ENCODE results near the gene NRXN3. TPM values are rescaled to one million over a fixed set of nuclear protein-coding genes. Genes with fewer than 3 reads are reported as not detected.

NRXN3 gene
- total RNA-seq, 2 experiments from 2014 or later, result not detected

GRCh38 chr14:78329371-78329770 is 159.2 kb downstream of the NRXN3 start:
- DNase-seq, result no peak
- H3K9me3 Mint-ChIP-seq (ENCODE audit: low read depth), result peaks cover 2% of the 10 kb centered on the region
- no peaks in the 10 kb centered on the region for H3K4me1 Mint-ChIP-seq
- no peak for ATAC-seq
- H3K27ac Mint-ChIP-seq, result no peak overlapping the region
- no peaks in the 10 kb centered on the region for H3K36me3 Mint-ChIP-seq
- H3K4me3 Mint-ChIP-seq, result no peak overlapping the region
- CTCF ChIA-PET, result no interaction called here
- no peaks in the 10 kb centered on the region for H3K27me3 Mint-ChIP-seq

GRCh38 chr14:78335531-78335930 is 165.4 kb downstream of the NRXN3 start:
- DNase-seq (no peak), ATAC-seq (no peak)
- H3K36me3 Mint-ChIP-seq, result no peaks in the 10 kb centered on the region
- H3K9me3 Mint-ChIP-seq (ENCODE audit: low read depth), result peaks cover 2% of the 10 kb centered on the region
- H3K27ac Mint-ChIP-seq, result no peak overlapping the region
- no peak overlapping the region for H3K4me3 Mint-ChIP-seq
- no peaks in the 10 kb centered on the region for H3K4me1 Mint-ChIP-seq
- H3K27me3 Mint-ChIP-seq, result no peaks in the 10 kb centered on the region
- CTCF ChIA-PET, result no interaction called here

GRCh38 chr14:78340250-78340649 is 170.1 kb downstream of the NRXN3 start:
- Mint-ChIP-seq H3K4me1 (no peaks in the 10 kb centered on the region), H3K27ac (no peak overlapping the region), H3K4me3 (no peak overlapping the region), H3K36me3 (no peaks in the 10 kb centered on the region), H3K27me3 (no peaks in the 10 kb centered on the region), H3K9me3 (ENCODE audit: low read depth) (no peaks in the 10 kb centered on the region)
- ATAC-seq (no peak), DNase-seq (no peak)
- CTCF ChIA-PET, result no interaction called here

- Mint-ChIP-seq H3K27ac (no peak overlapping the region), H3K4me3 (no peak overlapping the region), H3K4me1 (no peaks in the 10 kb centered on the region), H3K9me3 (ENCODE audit: low read depth) (no peaks in the 10 kb centered on the region), H3K36me3 (no peaks in the 10 kb centered on the region), H3K27me3 (no peaks in the 10 kb centered on the region)
- CTCF ChIA-PET, result no interaction called here
- DNase-seq (no peak), ATAC-seq (no peak)
Measured at GRCh38 chr14:78341827-78342389, 171.7 kb downstream of the NRXN3 start.

- DNase-seq (no peak), ATAC-seq (no peak)
- CTCF ChIA-PET, result no interaction called here
- Mint-ChIP-seq H3K4me3 (no peak overlapping the region), H3K4me1 (no peaks in the 10 kb centered on the region), H3K36me3 (no peaks in the 10 kb centered on the region), H3K27me3 (no peaks in the 10 kb centered on the region), H3K27ac (no peak overlapping the region), H3K9me3 (ENCODE audit: low read depth) (no peaks in the 10 kb centered on the region)
Measured at GRCh38 chr14:78342879-78343278, 172.7 kb downstream of the NRXN3 start.

GRCh38 chr14:78344290-78344689 is 174.1 kb downstream of the NRXN3 start:
- CTCF ChIA-PET, result no interaction called here
- H3K36me3 Mint-ChIP-seq, result no peaks in the 10 kb centered on the region
- no peaks in the 10 kb centered on the region for H3K4me1 Mint-ChIP-seq
- H3K9me3 Mint-ChIP-seq (ENCODE audit: low read depth), result no peaks in the 10 kb centered on the region
- no peaks in the 10 kb centered on the region for H3K27me3 Mint-ChIP-seq
- H3K4me3 Mint-ChIP-seq, result no peak overlapping the region
- DNase-seq (no peak), ATAC-seq (no peak)
- H3K27ac Mint-ChIP-seq, result no peak overlapping the region

GRCh38 chr14:78345131-78345744 is 175.1 kb downstream of the NRXN3 start:
- DNase-seq (no peak), ATAC-seq (no peak)
- Mint-ChIP-seq H3K4me3 (no peak overlapping the region), H3K27me3 (no peaks in the 10 kb centered on the region), H3K4me1 (no peaks in the 10 kb centered on the region), H3K27ac (no peak overlapping the region), H3K9me3 (ENCODE audit: low read depth) (no peaks in the 10 kb centered on the region), H3K36me3 (no peaks in the 10 kb centered on the region)
- CTCF ChIA-PET, result no interaction called here

- H3K27me3 Mint-ChIP-seq, result no peaks in the 10 kb centered on the region
- ATAC-seq, result no peak
- CTCF ChIA-PET, result no interaction called here
Measured at GRCh38 chr14:78346747-78347146, 176.6 kb downstream of the NRXN3 start.

GRCh38 chr14:78355109-78355508 is 184.9 kb downstream of the NRXN3 start:
- CTCF ChIA-PET, result no interaction called here

More at GRCh38 chr14:78346747-78347146, 176.6 kb downstream of the NRXN3 start:
- DNase-seq, result no peak
- Mint-ChIP-seq H3K4me3 (no peak overlapping the region), H3K36me3 (no peaks in the 10 kb centered on the region), H3K9me3 (ENCODE audit: low read depth) (no peaks in the 10 kb centered on the region), H3K27ac (no peak overlapping the region), H3K4me1 (no peaks in the 10 kb centered on the region)

GRCh38 chr14:78356391-78356790 is 186.2 kb downstream of the NRXN3 start:
- Mint-ChIP-seq H3K4me3 (no peak overlapping the region), H3K27ac (no peak overlapping the region), H3K36me3 (no peaks in the 10 kb centered on the region), H3K27me3 (no peaks in the 10 kb centered on the region), H3K9me3 (ENCODE audit: low read depth) (peaks cover 2% of the 10 kb centered on the region), H3K4me1 (no peaks in the 10 kb centered on the region)
- CTCF ChIA-PET, result no interaction called here
- no peak for ATAC-seq
- no peak for DNase-seq

More at GRCh38 chr14:78355109-78355508, 184.9 kb downstream of the NRXN3 start:
- H3K4me3 Mint-ChIP-seq, result no peak overlapping the region
- no peaks in the 10 kb centered on the region for H3K36me3 Mint-ChIP-seq
- peaks cover 2% of the 10 kb centered on the region for H3K9me3 Mint-ChIP-seq (ENCODE audit: low read depth)
- no peak overlapping the region for H3K27ac Mint-ChIP-seq
- H3K4me1 Mint-ChIP-seq, result no peaks in the 10 kb centered on the region
- ATAC-seq (no peak), DNase-seq (no peak)
- H3K27me3 Mint-ChIP-seq, result no peaks in the 10 kb centered on the region

- no peaks in the 10 kb centered on the region for H3K27me3 Mint-ChIP-seq
- H3K36me3 Mint-ChIP-seq, result no peaks in the 10 kb centered on the region
- H3K27ac Mint-ChIP-seq, result no peak overlapping the region
- ATAC-seq (no peak), DNase-seq (no peak)
- no peaks in the 10 kb centered on the region for H3K4me1 Mint-ChIP-seq
- H3K9me3 Mint-ChIP-seq (ENCODE audit: low read depth), result peaks cover 2% of the 10 kb centered on the region
- H3K4me3 Mint-ChIP-seq, result no peak overlapping the region
- CTCF ChIA-PET, result no interaction called here
Measured at GRCh38 chr14:78358591-78358990, 188.4 kb downstream of the NRXN3 start.

- Mint-ChIP-seq H3K9me3 (ENCODE audit: low read depth) (peaks cover 2% of the 10 kb centered on the region), H3K36me3 (no peaks in the 10 kb centered on the region), H3K27ac (no peak overlapping the region), H3K4me1 (no peaks in the 10 kb centered on the region), H3K27me3 (no peaks in the 10 kb centered on the region), H3K4me3 (no peak overlapping the region)
- CTCF ChIA-PET, result no interaction called here
- DNase-seq, result no peak
- no peak for ATAC-seq
Measured at GRCh38 chr14:78359581-78359980, 189.4 kb downstream of the NRXN3 start.

- DNase-seq (no peak), ATAC-seq (no peak)
- H3K27me3 Mint-ChIP-seq, result no peaks in the 10 kb centered on the region
- H3K4me3 Mint-ChIP-seq, result no peak overlapping the region
- no peak overlapping the region for H3K27ac Mint-ChIP-seq
- H3K36me3 Mint-ChIP-seq, result no peaks in the 10 kb centered on the region
- CTCF ChIA-PET, result no interaction called here
- H3K4me1 Mint-ChIP-seq, result no peaks in the 10 kb centered on the region
- no peaks in the 10 kb centered on the region for H3K9me3 Mint-ChIP-seq (ENCODE audit: low read depth)
Measured at GRCh38 chr14:78363008-78363407, 192.8 kb downstream of the NRXN3 start.

GRCh38 chr14:78367355-78367754 is 197.2 kb downstream of the NRXN3 start:
- no peaks in the 10 kb centered on the region for H3K4me1 Mint-ChIP-seq
- no peak overlapping the region for H3K27ac Mint-ChIP-seq
- DNase-seq (no peak), ATAC-seq (no peak)
- H3K4me3 Mint-ChIP-seq, result no peak overlapping the region
- CTCF ChIA-PET, result no interaction called here
- no peaks in the 10 kb centered on the region for H3K27me3 Mint-ChIP-seq
- H3K9me3 Mint-ChIP-seq (ENCODE audit: low read depth), result no peaks in the 10 kb centered on the region
- H3K36me3 Mint-ChIP-seq, result no peaks in the 10 kb centered on the region

GRCh38 chr14:78383060-78383459 is 212.9 kb downstream of the NRXN3 start:
- Mint-ChIP-seq H3K4me3 (no peak overlapping the region), H3K27ac (no peak overlapping the region), H3K36me3 (no peaks in the 10 kb centered on the region), H3K27me3 (no peaks in the 10 kb centered on the region), H3K9me3 (ENCODE audit: low read depth) (no peaks in the 10 kb centered on the region), H3K4me1 (no peaks in the 10 kb centered on the region)
- ATAC-seq, result no peak
- DNase-seq, result no peak
- CTCF ChIA-PET, result no interaction called here

All from activated CD8-positive, alpha-beta memory T cell treated with anti-CD3 and anti-CD28 coated beads, Interleukin-2, amount 10 ng/mL, durations not matched to agents 7 days and 5 days (primary cell).